Ecto neural progenitor cell (in vitro differentiated cells): ENCODE measurements around the gene TAL1.

Experiments used
- DNase-seq: peaks from one replicate; pipeline ENCODE4 v3.0.0-alpha.2; 2018; ENCODE audit warnings: low spot score

Gene TAL1

GRCh38 chr1:47229886-47230691 lies 1.9 kb downstream of the TAL1 start:
- no peak for DNase-seq

- no peak for DNase-seq
Observed at GRCh38 chr1:47229031-47229885, 2.8 kb downstream of the TAL1 start.

- DNase-seq, result no peak
Observed at GRCh38 chr1:47228644-47229030, 3.4 kb downstream of the TAL1 start.

- DNase-seq, result no peak
Observed at GRCh38 chr1:47227341-47228232, 4.4 kb downstream of the TAL1 start.

- no peak for DNase-seq
Observed at GRCh38 chr1:47226839-47227215, 5.2 kb downstream of the TAL1 start.

- DNase-seq, result no peak
Observed at GRCh38 chr1:47226121-47226838, 5.7 kb downstream of the TAL1 start.

GRCh38 chr1:47225430-47226100 lies 6.5 kb downstream of the TAL1 start:
- DNase-seq, result peak; percentile 74

GRCh38 chr1:47224676-47225399 lies 7.2 kb downstream of the TAL1 start:
- no peak for DNase-seq

GRCh38 chr1:47223921-47224675 lies 7.9 kb downstream of the TAL1 start:
- no peak for DNase-seq

GRCh38 chr1:47223174-47223920 lies 8.7 kb downstream of the TAL1 start:
- no peak for DNase-seq

- no peak for DNase-seq
Observed at GRCh38 chr1:47222476-47222875, 9.5 kb downstream of the TAL1 start.

GRCh38 chr1:47219590-47220220 lies 12.3 kb downstream of the TAL1 start:
- no peak for DNase-seq

- DNase-seq, result no peak
Observed at GRCh38 chr1:47219001-47219400, 13.0 kb downstream of the TAL1 start.

- DNase-seq, result no peak
Observed at GRCh38 chr1:47216278-47217059, 15.6 kb downstream of the TAL1 start.

- DNase-seq, result no peak
Observed at GRCh38 chr1:47215713-47216112, 16.3 kb downstream of the TAL1 start.

GRCh38 chr1:47214549-47214948 lies 17.5 kb downstream of the TAL1 start:
- DNase-seq, result no peak

GRCh38 chr1:47213230-47213963 lies 18.6 kb downstream of the TAL1 start:
- DNase-seq, result no peak
